Kidney (tissue), 22 donors: ENCODE measurements around the gene SNRK. TPM values are rescaled to one million over a fixed set of nuclear protein-coding genes. Genes with fewer than 3 reads are reported as not detected.

ENCODE experiments used
- DNase-seq, 5 donors: peaks; one replicate each; pipeline ENCODE4 v3.0.0-alpha.2; 2013 to 2020
- FAIRE-seq: peaks from 2 replicates; lab custom pipeline; 2012; peaks lifted over from hg19 to GRCh38; lab: Jason Lieb, UNC
- H3K27ac ChIP-seq, 2 donors: one replicate each; pipeline ENCODE4 v1.7.0; 2013; ENCODE audit warnings: low read depth in 2 of 2, low read length in 2 of 2, inconsistent platforms in 1 of 2
- H3K27me3 ChIP-seq: one replicate; pipeline ENCODE4 v1.7.1; 2013; ENCODE audit warnings: low read length, inconsistent platforms; ENCODE audit not compliant: control insufficient read depth, insufficient read depth
- H3K36me3 ChIP-seq, 3 donors: one replicate each; pipeline versions ENCODE4 v1.7.0 to v1.7.1; 2013; ENCODE audit warnings: low read length in 3 of 3, control low read depth in 1 of 3, inconsistent platforms in 1 of 3; ENCODE audit not compliant: insufficient read depth in 3 of 3, control insufficient read depth in 2 of 3
- H3K4me1 ChIP-seq, 3 donors: one replicate each; pipeline versions ENCODE4 v1.7.0 to v1.7.1; 2013; ENCODE audit warnings: low read length in 3 of 3, inconsistent platforms in 1 of 3, low read depth in 1 of 3; ENCODE audit not compliant: control insufficient read depth in 2 of 3, insufficient read depth in 2 of 3
- H3K4me3 ChIP-seq, 3 donors: one replicate each; pipeline versions ENCODE4 v1.7.0 to v1.8.1; 2013; ENCODE audit warnings: low read length in 3 of 3, control low read depth in 1 of 3, inconsistent platforms in 1 of 3
- H3K9ac ChIP-seq, 3 donors: one replicate each; pipeline versions ENCODE4 v1.7.0 to v1.7.1; 2013; ENCODE audit warnings: low read length in 3 of 3, control low read depth in 1 of 3, inconsistent platforms in 1 of 3
- H3K9me3 ChIP-seq, 3 donors: one replicate each; pipeline versions ENCODE4 v1.7.0 to v1.7.1; 2013; ENCODE audit warnings: low read length in 3 of 3, control low read depth in 1 of 3, inconsistent platforms in 1 of 3; ENCODE audit not compliant: control insufficient read depth in 2 of 3, insufficient read depth in 1 of 3
- CTCF ChIP-seq: IDR thresholded peaks from 3 replicates; pipeline ENCODE4 v1.5.1; 2012; ENCODE audit warnings: mild to moderate bottlenecking, moderate library complexity, borderline replicate concordance; ENCODE audit not compliant: insufficient read depth; ENCODE audit errors: extremely low read depth
- intact Hi-C: fragments of 100-400 bp; cut with DNase I; formaldehyde crosslinking; loops from one replicate; pipeline ENCODE4 v1.11.1; 2022
- long read RNA-seq, 10 donors: library from polyadenylated mRNA in 1 of 10; unstranded in 1 of 10; transcript quantifications; one replicate each; pipeline ENCODE4 v2.0.0 and lab custom pipeline, GENCODE V29; 2021 to 2026
- polyA plus RNA-seq: library from polyadenylated mRNA; stranded (reverse); fragments of 350-450 nt; fragmentation: Illumina TruSeq; extraction: RNeasy Lipid Tissue Mini Kit (QIAGEN cat#74804); gene quantifications from one replicate; pipeline ENCODE4 v1.2.3, GENCODE V29; 2014; ENCODE audit warnings: low read depth, low replicate concordance; ENCODE audit not compliant: insufficient read depth
- total RNA-seq: library from RNA; stranded (reverse); fragmentation: NEBNext Ultra II Directional; extraction: Animal tissue kit (Norgen Biotek cat#: 25700); gene quantifications from one replicate; pipeline ENCODE4 v1.2.1, GENCODE V29; 2021
- donor health status: control.
- donor health status: control.
- donor health status: control.
- donor health status: control.
- donor health status: control.
- donor health status: DM: yes; HTN: yes; CAD: no.
- donor health status: Normal renal cell carcinoma (clear cell type).

Gene SNRK
- total RNA-seq: 62.3 TPM
- polyA plus RNA-seq: 15.6 TPM
- long read RNA-seq, donor 1, full-length matches to known transcripts: 2 of 7 reads
- long read RNA-seq, donor 1, partial matches to known transcripts: 5 of 7 reads
- long read RNA-seq, donor 1, other reads (novel, unspliced or antisense): 0 of 7 reads
- long read RNA-seq, donor 2, full-length matches to known transcripts: 4 of 4 reads
- long read RNA-seq, donor 2, partial matches to known transcripts: 0 of 4 reads
- long read RNA-seq, donor 2, other reads (novel, unspliced or antisense): 0 of 4 reads
- long read RNA-seq, donor 3, full-length matches to known transcripts: 6 of 6 reads
- long read RNA-seq, donor 3, partial matches to known transcripts: 0 of 6 reads
- long read RNA-seq, donor 3, other reads (novel, unspliced or antisense): 0 of 6 reads
- long read RNA-seq, donor 4, full-length matches to known transcripts: 5 of 5 reads
- long read RNA-seq, donor 4, partial matches to known transcripts: 0 of 5 reads
- long read RNA-seq, donor 4, other reads (novel, unspliced or antisense): 0 of 5 reads
- long read RNA-seq, donor 5: 0 reads
- long read RNA-seq, donor 6, partial matches to known transcripts: 0 of 5 reads
- long read RNA-seq, donor 6, other reads (novel, unspliced or antisense): 5 of 5 reads
- long read RNA-seq, donor 7, full-length matches to known transcripts: 24 of 45 reads
- long read RNA-seq, donor 7, partial matches to known transcripts: 18 of 45 reads
- long read RNA-seq, donor 7, other reads (novel, unspliced or antisense): 3 of 45 reads
- long read RNA-seq, donor 8, full-length matches to known transcripts: 5 of 11 reads
- long read RNA-seq, donor 8, partial matches to known transcripts: 6 of 11 reads
- long read RNA-seq, donor 8, other reads (novel, unspliced or antisense): 0 of 11 reads
- long read RNA-seq, donor 9, full-length matches to known transcripts: 2 of 2 reads
- long read RNA-seq, donor 9, partial matches to known transcripts: 0 of 2 reads
- long read RNA-seq, donor 9, other reads (novel, unspliced or antisense): 0 of 2 reads
- long read RNA-seq, donor 10, full-length matches to known transcripts: 5 of 10 reads
- long read RNA-seq, donor 10, partial matches to known transcripts: 5 of 10 reads
- long read RNA-seq, donor 10, other reads (novel, unspliced or antisense): 0 of 10 reads

- no peaks in the 10 kb centered on the region for H3K27me3 ChIP-seq
- peak within 1 kb of the TSS; percentile 74 to 87 for H3K27ac ChIP-seq
- H3K4me3 ChIP-seq: peak within 1 kb of the TSS; percentile 82 to 97 (median 92)
- TF ChIP-seq CTCF: peak; percentile 27
- no peaks in the 10 kb centered on the region for H3K36me3 ChIP-seq
- peaks cover 3 to 9% (median 4%) of the 10 kb centered on the region in 3 donors for H3K4me1 ChIP-seq
- intact Hi-C loops: no loop called here
- peak within 1 kb of the TSS; percentile 81 to 91 (median 91) for H3K9ac ChIP-seq
- peak; percentile 87 to 96 (median 91) for DNase-seq
- H3K9me3 ChIP-seq: no peaks in the 10 kb centered on the region
- FAIRE-seq: no peak
Measured at GRCh38 chr3:43286115-43286840, at the start of gene SNRK. Gene SNRK (plus strand): TSS chr3:43286540. CDS start chr3:43303204, 16,664 bp downstream.

- Histone ChIP-seq H3K9me3 (no peaks in the 10 kb centered on the region), H3K36me3 (no peaks in the 10 kb centered on the region), H3K9ac (no peak overlapping the region), H3K4me1 (no peaks in the 10 kb centered on the region), H3K27ac (no peak overlapping the region), H3K4me3 (no peak overlapping the region), H3K27me3 (no peaks in the 10 kb centered on the region)
- FAIRE-seq: no peak
- intact Hi-C loops: no loop called here
- no peak for TF ChIP-seq CTCF
- DNase-seq: no peak
Measured at GRCh38 chr3:43238801-43239200, 47.5 kb upstream of the SNRK start.

GRCh38 chr3:43239755-43240154, 46.6 kb upstream of the SNRK start:
- no peak overlapping the region for H3K27ac ChIP-seq
- no peak overlapping the region for H3K9ac ChIP-seq
- no peaks in the 10 kb centered on the region for H3K27me3 ChIP-seq
- no peaks in the 10 kb centered on the region for H3K4me1 ChIP-seq
- H3K36me3 ChIP-seq: no peaks in the 10 kb centered on the region
- intact Hi-C loops: no loop called here
- FAIRE-seq (no peak), DNase-seq (no peak)
- no peak for TF ChIP-seq CTCF
- no peaks in the 10 kb centered on the region for H3K9me3 ChIP-seq
- H3K4me3 ChIP-seq: no peak overlapping the region
